NCI-H1105 (cell line): Measurements from ENCODE around the gene TUBB4B.

ENCODE experiments used
- DNase-seq: peaks from one replicate; lab custom pipeline; 2025; lab: John Stamatoyannopoulos, UW

Gene TUBB4B

DNA sequence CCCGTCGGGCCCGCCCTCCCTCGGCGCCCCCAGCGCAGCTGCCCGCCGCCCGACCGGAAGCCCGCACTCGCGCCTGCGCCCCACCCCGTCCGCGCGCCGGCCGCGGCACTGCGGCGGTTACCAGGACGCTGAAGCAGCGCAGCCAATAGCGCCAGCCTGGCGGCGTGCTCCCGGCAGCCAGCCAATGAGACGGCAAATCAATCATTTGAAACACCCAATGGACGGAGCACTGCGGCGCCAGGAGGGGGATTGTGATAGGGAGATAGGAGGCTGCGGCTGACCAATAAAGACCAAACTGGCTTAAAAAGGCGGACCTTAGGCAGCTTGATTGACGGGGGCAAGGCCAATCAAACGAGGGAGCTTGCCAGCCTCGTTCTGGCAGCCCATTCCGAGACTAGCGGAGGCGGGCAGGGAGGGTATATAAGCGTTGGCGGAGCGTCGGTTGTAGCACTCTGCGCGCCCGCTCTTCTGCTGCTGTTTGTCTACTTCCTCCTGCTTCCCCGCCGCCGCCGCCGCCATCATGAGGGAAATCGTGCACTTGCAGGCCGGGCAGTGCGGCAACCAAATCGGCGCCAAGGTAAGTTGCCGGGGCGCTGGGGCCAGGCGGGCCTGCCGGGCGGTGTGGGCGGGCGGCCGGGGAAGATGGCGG is at the start of gene TUBB4B:
TUBB4B (plus strand) TSS at position 447 of the 649 bp plus-strand sequence; CDS start at position 521, 74 bp downstream.
- DNase-seq: peak; percentile 98

DNA sequence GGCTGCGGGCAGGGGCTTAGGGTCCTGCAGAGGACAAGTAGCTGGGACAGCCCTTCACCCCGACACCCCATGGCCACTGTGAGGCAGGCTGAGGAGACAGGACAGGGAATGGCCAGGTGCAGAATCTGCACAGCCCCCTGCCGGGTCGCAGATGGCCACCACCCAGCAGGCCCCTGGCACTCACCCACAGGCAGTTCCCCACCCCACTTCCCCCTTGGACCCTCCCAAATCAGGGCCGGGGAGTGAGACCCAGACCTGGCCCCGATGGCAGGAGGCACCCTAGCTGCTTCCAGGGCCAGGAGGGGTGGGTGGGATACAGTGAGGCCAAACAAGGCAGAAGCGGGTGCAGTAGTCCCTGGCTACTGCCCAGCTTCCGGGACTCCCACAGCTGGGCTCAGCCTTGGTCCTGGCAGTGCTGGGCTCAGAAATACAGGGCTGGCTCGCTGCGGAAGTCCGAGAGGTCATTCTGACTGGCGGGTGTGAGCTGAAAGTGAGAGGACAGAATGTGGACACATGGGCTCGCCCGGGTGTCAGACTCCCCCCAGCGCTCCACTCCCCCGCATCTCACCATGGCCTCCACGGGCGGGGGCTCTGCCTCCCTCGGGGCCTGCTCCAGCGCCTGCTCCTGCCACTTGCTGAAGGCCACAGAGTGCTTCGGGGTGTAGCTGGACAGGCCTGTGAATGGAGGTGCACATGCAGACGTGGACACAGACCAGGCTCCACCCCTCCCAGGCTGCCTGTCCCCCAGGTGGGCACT is 49.2 kb upstream of the TUBB4B start:
- DNase-seq: no peak

DNA sequence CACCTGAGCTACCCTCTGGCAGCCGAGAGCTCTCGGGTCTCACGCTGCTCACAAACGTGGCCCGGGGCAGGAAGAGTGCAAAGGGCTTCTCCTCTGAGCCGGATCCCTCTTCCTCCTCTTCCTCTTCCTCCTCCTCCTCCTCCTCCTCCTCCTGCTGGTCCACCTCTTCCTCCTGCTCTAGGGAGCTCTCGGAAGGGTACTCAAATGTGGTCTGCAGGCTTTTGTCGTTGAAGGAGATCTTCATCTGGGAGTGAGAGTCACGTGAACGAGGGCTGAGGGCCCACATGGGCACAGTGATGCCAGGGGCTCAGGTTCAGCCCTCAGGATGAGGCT is 48.7 kb upstream of the TUBB4B start:
- no peak for DNase-seq

DNA sequence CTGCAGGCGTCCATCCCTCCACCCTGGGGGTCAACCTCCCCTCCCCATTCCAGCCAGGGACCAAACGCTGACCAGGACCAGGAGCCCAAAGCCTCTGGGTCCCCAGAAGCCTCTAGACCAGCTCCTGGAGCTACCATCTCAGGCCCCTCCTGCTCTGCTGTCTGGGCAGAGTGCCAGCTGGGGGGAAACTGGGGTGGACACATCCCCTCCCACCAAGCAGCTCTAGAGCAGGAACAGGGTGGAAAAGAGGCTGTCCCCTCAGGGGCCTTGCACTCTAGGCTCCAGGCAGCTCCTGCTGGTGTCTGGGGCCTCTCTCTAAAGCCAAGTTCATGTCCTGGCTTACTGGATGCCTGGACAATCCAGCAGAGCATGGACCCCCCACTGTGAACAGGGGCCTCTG is 48.2 kb upstream of the TUBB4B start:
- no peak for DNase-seq

DNA sequence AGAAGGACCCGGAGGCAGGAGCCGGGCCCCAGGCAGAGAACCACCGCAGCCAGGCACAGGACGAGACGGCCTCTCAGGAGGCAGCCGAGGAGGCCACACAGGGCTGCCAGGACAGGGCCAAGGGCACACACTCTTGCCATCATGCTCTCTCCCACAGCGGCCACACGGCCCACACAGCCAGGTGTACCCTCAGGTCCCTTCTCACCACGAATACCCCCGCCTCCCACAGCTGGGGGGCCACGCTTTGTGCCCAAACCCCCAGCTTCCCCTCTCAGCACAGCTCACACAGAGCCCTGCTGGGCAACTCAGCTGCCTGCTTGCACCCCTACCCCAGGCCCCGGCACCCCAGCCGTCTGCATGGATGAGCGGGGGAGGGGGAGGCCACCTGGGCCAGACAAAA is 47.3 kb upstream of the TUBB4B start:
- DNase-seq: no peak

DNA sequence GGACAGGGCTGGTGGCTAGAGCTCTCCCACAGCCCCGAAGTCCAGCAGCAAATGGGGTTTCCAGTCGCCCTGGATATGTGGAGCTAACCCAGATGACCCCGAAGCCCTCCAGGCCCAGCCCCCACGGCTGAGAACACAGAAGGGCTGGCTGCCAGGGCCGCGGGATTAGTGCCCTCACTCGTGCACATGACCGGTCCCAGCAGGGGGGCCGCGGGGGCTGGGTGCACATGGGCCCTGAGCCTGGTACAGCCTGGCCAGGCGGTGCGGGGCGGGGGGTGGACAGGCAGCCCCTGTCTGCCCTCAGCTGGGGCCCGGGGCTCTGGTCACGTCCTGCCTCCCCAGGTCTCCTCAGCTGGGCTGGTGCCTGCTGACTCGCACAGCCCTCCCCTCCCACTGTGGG is 46.7 kb upstream of the TUBB4B start:
- DNase-seq: no peak

DNA sequence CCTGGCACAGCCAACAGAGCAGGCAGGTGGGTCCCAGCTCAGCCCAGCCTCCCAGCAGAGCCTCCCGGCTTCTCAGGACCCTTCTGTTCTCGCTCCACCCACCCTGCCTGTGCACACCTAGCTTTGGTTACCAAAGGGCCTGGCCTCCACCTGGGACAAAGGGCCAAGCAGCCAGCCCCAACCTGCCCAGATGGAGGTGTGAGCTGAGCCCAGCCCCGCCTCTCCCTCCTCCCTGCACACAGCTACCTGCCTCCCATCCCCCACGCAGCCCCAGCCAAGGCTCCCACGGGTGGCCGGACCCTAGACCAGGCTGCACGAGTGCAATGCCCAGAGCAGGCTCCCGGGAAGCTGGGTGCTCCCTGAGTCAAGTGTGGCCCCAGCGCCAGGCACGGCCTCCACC is 46.2 kb upstream of the TUBB4B start:
- DNase-seq: peak; percentile 73

DNA sequence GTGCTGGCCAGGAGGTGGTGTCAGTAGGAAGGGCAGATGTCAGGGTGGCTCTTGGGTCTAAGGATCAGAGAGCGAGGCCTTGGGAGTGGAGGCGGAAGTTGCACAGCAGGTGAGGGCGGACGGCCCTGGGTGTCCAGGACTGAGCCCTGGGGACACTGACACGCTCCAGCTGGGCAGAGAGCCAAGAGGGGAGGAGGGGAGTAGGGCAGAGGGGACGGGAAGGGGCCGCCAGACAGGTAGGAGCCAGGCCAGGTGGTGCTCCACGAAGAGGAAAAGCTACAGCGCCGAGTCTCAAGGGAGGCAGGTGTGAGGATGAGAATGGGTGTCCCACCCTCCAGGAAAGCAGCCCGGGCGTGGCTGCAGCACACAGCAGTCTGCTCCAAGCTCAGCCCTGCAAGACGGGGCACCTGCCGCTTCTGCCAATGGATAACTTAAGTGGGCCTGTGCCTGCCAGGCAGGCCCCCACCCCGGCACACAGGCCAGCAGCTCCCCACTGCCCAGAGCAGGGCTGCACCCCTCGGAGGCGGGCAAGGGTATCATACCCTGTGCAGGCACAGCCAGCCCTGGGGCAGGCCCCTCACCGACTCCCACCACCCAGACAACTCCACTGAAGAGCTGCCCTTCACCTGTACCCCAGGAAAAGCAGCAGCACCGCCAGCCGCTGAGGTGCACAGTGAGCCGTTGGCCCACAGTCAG is 45.4 kb upstream of the TUBB4B start:
- peak; percentile 96 for DNase-seq

DNA sequence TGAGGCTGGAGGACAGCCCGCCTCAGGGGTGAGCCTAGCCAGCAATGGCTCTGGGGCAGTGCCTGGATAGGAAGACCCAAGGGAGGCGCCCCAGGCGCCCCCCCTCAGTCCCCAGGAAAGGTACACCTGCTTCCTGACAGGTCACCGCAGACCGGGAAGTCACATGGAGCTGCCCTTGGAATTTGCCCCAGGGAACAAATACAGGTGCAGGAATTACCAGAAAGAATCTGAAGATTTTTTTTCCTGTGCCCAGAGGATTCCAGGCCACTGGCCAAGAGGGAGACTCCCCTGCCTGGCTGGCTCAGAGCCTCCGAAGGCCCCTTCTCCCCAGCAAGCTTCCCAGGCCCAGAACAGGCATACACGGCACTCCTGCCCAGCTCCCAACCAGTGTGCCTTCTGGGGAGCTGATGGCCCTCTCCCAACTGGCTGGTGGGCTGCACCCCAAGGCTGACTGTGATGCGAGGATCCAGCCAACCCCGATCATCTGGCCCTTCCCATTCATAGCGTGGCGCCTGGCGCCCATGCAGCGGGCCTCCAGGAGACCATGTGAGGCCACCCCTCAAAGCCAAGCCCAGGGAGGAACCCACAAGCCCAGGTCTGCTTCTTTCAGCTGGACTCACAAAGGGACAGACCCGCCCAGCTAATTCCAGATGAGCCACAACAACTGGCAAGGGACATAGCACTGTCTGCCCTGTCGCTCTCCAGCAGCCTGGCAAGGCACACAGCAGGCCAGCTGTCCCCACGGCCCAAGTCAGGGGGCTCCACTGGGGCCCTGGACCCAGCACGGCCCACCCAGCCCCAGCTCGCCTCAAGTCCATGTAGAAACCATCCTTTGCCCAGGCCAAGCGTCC is 42.8 kb upstream of the TUBB4B start:
- no peak for DNase-seq

DNA sequence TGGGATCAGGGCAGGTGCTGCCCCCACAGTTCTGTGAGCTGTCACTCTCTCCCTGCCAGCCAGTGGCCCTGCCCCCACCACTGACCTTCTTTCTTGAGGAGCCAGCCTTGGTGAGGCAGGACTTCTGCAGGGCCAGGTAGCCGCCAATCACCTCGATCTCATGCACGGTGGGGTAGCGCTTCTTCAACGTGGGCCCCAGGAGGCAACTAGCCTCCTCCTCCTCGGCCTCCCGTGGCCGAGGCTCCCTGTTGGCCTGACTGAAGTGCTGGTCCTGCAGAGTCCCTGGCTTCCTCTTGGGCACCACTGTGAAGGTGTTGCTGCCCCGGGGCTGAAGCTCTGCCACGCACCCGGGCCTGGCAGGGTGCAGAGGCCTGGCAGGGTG is 42.2 kb upstream of the TUBB4B start:
- DNase-seq: no peak

DNA sequence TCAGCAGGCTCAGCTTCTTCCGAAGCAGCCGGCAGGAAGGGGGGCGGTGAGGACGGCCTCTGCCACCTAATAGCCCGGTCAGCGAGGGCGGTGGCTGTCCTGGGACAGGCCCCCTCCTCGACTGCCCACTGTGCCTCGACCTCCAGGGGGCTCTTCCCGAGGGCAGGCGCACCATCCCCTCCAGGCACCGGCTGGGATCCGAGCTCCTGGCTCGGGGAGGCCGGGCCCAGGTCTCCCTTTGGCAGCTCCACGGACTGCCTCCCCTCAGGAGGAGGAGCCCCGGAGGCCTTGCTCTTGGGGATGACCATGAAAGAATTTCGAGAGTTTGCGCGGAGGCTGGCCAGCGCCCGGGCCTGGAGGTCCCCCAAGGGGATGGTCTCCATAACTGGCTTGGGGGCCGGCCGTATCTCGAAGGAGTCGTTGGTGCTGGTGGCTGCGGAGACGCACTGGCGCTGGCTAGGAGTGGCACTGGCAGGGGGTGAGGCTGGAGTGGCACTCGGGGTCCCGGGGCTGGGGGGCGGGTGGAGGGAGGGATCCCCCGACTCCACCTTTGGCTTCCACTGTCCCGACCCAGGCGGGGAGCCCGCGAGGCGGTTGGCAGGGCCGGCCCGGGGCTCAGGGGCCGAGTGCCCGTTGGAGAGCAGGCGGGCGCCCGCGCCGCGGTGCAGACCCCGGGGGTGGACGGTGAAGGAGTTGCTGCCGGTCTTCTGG is 41.5 kb upstream of the TUBB4B start:
- no peak for DNase-seq

DNA sequence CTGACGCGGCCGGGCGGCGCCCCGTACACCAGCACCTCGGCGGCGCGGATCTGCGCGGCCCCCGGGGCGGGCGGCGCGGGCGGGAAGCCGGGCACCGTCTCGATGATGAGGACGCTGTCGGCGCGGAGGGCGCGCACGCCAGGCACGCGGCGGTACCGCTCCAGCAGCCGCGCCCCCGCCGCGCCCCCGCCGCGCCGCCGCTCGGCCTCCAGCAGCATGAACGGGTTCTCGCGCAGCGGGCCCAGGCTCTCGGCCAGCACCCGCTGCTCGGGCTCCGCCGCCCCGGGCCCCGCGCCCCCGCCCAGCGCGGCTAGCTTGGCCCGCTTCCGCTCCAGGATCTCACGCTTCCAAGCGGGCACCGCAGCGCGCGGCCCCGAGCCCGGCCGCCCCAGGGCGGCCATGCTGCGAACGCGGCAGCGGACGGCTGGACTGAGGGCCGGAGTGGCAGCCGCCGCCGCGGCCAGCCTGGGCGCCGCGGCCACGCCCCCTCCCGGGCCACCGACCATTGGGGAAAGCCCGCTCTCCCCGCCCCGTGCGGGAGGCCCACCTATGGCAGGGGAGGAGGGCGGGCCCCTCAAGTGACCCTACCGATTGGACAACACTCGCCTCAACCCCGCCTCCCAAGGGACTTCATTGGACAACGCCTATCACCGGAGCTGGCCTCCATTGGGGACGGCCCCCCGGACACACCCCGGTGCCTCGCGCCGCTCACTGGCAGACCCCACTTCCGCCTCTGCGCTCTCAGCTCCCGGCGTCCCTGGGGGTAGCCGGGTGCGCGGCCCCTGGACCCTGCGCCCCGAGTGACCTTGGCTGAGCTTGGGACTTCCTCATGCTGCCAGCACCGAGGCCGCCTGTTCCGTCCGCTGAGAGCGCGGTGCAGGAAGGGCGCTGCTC is 40.5 kb upstream of the TUBB4B start, which contains the start of gene TPRN:
TPRN (minus strand) TSS at position 431 of the 894 bp plus-strand sequence; CDS start at position 401, 30 bp downstream.
- DNase-seq: peak; percentile 98

DNA sequence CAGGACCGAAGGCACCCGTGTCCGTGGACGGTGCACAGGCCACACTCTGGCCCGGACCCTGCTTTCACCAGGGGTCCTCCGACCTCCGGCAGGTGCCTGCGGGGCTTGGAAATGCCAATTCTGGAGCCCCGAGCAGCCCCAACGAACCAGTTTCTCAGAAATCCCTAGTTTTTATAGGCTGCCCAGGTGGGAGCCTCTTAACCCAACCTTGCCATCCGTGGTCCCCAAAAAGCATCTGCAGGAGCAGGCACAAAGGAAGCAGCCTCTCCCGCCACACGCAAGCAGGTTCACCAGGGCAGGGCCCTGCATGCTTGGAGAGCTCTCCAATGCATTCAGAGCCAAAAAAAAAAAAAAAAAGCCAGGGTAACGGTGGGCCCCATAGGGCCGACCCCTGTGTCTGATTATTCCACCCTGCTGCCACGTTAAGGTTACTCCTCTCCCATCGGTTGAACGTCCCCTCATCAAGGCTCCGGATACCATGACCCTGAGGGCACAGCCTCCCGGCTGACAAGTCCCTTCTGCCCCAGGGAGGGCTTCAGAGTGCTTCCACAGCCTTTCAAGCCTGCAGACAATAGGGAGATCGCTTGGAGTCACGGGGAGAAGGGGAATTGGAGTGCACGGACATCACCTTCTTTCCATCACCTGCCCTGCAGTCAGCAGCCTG is 39.8 kb upstream of the TUBB4B start:
- no peak for DNase-seq

DNA sequence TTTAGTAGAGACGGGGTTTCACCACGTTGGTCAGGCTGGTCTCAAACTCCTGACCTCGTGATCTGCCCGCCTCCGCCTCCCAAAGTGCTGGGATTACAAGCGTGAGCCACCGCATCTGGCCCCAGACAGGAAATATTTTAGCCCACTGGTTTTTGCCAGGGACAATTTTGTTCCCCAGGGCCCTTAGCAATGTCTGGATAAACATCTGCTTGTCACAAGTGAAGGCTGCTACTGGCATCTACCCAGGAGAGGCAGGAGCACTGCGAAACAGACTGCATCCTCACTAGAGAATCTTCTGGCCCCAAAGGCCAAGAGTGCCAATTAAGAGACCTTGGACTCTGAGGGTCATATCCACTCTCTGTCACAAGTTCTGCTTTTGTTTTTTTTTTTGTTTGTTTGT is 38.1 kb upstream of the TUBB4B start:
- DNase-seq: no peak

DNA sequence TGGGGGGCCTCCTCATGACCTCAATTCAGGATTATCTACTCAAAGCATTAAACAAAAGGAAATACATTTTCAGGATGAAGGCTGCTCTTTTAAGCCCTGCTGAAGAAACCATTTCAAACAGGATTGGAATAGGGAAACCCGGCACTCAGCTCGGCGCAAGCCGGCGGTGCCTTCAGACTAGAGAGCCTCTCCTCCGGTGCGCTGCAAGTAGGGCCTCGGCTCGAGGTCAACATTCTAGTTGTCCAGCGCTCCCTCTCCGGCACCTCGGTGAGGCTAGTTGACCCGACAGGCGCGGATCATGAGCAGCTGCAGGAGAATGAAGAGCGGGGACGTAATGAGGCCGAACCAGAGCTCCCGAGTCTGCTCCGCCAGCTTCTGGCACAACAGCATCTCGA is 36.4 kb upstream of the TUBB4B start:
- DNase-seq: no peak

DNA sequence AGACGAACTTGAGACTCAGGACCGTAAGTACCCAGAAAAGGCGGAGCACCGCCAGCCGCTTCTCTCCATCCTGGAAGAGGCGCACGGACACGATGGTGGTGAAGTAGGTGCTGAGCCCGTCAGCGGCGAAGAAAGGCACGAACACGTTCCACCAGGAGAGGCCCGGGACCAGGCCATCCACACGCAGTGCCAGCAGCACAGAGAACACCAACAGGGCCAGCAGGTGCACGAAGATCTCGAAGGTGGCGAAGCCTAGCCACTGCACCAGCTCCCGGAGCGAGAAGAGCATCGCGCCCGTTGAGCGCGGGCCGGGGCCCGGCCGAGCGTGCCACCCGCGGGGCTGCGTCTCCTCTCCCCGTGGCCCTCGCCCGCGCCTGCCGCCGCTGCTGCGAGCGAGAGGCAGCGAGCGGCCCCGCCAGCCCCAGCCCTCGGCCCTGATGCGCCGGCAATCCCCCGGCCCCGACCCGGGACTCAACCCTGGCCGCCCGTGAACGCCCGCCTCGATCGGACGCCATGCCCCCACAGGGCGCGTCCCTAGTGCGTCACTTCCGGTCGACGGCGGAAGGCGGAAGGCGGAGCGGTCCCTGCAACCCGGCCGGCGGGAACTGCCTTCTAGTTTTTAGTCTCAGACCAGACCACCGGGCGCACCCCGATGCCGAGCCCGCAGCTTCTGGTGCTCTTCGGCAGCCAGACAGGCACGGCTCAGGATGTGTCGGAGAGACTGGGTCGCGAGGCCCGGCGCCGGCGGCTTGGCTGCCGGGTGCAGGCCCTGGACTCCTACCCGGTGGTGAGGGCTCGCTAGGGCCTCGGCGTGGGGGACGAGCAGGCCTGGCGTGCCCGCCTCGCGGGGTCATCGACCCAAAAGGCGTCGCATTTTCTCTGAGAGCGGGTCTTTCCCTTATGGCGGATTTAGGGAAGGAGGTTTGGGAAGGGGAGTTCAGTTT is 35.7 kb upstream of the TUBB4B start, which contains the start of the genes NDOR1 and TMEM203:
NDOR1 (plus strand) TSS at position 575 of the 944 bp plus-strand sequence; CDS start at position 653, 78 bp downstream.
TMEM203 (minus strand) TSS at position 523 of the 944 bp plus-strand sequence; CDS start at position 289, 234 bp downstream.
- peak; percentile 69 for DNase-seq

DNA sequence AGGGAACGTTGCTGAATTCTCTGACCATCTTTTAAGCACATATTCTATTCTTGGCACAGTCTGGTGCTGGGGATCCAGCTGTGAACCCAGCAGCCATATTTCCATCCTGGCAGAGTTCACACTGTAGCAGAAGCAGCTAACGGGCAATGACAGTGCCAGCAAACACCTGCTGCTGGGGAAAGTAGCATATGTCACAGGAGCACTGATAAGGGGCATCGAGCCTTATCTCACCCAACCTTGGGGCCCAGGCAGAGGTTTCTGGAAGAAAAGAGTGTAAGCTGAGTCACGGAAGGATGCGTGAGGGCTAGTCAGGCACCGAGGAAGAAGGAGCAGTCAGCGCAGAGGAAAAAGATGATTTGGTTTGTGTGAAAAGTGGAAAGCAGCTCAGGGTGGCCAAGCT is 34.5 kb upstream of the TUBB4B start:
- no peak for DNase-seq

DNA sequence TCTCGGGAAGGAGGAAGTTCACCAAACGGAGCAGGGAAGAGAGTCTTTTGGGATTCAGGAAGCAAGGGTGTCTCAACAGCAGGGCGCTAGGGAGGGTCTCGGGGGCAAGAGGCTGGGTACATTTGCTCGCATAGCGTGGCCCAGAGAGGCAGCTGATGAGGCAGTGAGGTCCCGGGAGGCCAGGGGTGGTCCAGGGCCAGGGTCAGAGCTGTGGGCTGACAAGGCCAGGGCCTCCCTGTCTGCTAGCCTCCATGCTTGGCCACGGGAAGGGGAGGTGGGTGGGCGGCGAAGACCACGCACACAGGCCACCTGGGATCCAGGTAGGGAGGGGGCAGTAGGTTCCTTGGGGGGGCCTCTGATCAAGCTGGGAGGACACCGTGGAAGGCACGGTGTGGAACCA is 29.6 kb upstream of the TUBB4B start:
- no peak for DNase-seq

DNA sequence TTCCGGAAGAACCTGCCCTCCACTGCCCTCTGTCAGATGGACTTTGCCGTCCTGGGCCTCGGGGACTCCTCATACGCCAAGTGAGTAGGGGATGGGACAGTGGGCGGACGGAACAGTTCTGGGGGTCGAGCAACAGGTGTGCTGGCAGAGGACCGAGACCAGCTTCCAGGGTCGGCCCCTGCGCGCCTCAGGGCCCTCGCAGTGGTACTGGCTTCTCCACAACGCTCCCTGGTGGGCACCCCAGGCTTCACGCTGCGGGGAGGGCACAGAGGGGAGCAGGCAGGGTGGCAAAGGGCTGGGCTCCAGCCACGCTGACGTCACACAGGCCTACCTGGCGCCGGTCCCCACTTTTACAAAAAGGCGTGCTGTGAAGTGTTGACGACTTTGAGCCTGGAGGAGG is 28.6 kb upstream of the TUBB4B start:
- no peak for DNase-seq
